ENCODE results near the gene FST. TPM values are rescaled to one million over a fixed set of nuclear protein-coding genes. Genes with fewer than 3 reads are reported as not detected.

FST gene, protein sequence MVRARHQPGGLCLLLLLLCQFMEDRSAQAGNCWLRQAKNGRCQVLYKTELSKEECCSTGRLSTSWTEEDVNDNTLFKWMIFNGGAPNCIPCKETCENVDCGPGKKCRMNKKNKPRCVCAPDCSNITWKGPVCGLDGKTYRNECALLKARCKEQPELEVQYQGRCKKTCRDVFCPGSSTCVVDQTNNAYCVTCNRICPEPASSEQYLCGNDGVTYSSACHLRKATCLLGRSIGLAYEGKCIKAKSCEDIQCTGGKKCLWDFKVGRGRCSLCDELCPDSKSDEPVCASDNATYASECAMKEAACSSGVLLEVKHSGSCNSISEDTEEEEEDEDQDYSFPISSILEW
- total RNA-seq, result not detected

GRCh38 chr5:53480416-53481158, at the start of gene FST:
Gene FST, plus strand, starts transcription at chr5:53480629. Its CDS starts 163 bp downstream, at chr5:53480792.
- H3K9me3 Mint-ChIP-seq (ENCODE audit: insufficient read depth), result no peaks in the 10 kb centered on the region
- peaks cover 34% of the 10 kb centered on the region for H3K4me1 Mint-ChIP-seq (ENCODE audit: low read depth)
- no peak within 1 kb of the TSS for H3K27ac Mint-ChIP-seq
- peak within 1 kb of the TSS; percentile 81 for H3K4me3 Mint-ChIP-seq
- peaks cover 59% of the 10 kb centered on the region for H3K27me3 Mint-ChIP-seq (ENCODE audit: low read depth)
- ChIA-PET POLR2A (interaction anchor here (0.9 kb wide), 1 partner anchor 830 kb away, joined by 3 read pairs; the partner anchor contains the start of gene ARL15), CTCF (no interaction called here)
- H3K36me3 Mint-ChIP-seq (ENCODE audit: low read depth), result no peaks in the 10 kb centered on the region
- ATAC-seq (no peak), DNase-seq (no peak)

- no peak overlapping the region for H3K27ac Mint-ChIP-seq
- peaks cover 9% of the 10 kb centered on the region for H3K27me3 Mint-ChIP-seq (ENCODE audit: low read depth)
- ATAC-seq (no peak), DNase-seq (no peak)
- CTCF ChIA-PET, result no interaction called here
- no peaks in the 10 kb centered on the region for H3K9me3 Mint-ChIP-seq (ENCODE audit: insufficient read depth)
- H3K4me3 Mint-ChIP-seq, result no peak overlapping the region
- POLR2A ChIA-PET, result no interaction called here
- H3K4me1 Mint-ChIP-seq (ENCODE audit: low read depth), result no peaks in the 10 kb centered on the region
- H3K36me3 Mint-ChIP-seq (ENCODE audit: low read depth), result no peaks in the 10 kb centered on the region
Observed at GRCh38 chr5:53431665-53432064, 48.8 kb upstream of the FST start.

- Mint-ChIP-seq H3K4me3 (no peak overlapping the region), H3K27me3 (ENCODE audit: low read depth) (peaks cover 9% of the 10 kb centered on the region), H3K27ac (no peak overlapping the region), H3K4me1 (ENCODE audit: low read depth) (no peaks in the 10 kb centered on the region), H3K9me3 (ENCODE audit: insufficient read depth) (no peaks in the 10 kb centered on the region), H3K36me3 (ENCODE audit: low read depth) (no peaks in the 10 kb centered on the region)
- POLR2A ChIA-PET, result no interaction called here
- ATAC-seq (no peak), DNase-seq (no peak)
- CTCF ChIA-PET, result no interaction called here
Observed at GRCh38 chr5:53433026-53433425, 47.4 kb upstream of the FST start.

DNA sequence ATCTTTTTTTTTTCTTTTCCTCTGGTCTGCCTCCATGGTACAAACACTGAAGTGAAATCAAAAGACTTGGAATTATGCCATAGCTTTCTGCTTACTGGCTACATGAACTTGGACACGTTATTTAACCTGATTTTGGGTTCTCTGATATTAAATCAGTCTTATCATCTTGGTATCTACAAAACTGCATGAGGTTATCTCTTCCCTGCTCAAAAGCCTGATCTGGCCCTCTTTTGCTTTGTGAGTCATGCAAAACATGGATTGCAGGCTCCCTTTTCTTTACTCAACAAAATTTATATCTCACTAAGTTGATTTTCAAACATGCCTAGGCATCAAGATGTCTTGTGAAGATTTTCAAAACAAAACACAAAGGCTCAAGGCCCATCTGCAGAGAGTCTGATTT, 45.9 kb upstream of the FST start:
- ChIA-PET POLR2A (no interaction called here), CTCF (no interaction called here)
- H3K4me3 Mint-ChIP-seq, result no peak overlapping the region
- ATAC-seq (no peak), DNase-seq (no peak)
- H3K9me3 Mint-ChIP-seq (ENCODE audit: insufficient read depth), result no peaks in the 10 kb centered on the region
- H3K27ac Mint-ChIP-seq, result no peak overlapping the region
- H3K36me3 Mint-ChIP-seq (ENCODE audit: low read depth), result no peaks in the 10 kb centered on the region
- H3K4me1 Mint-ChIP-seq (ENCODE audit: low read depth), result no peaks in the 10 kb centered on the region
- peaks cover 7% of the 10 kb centered on the region for H3K27me3 Mint-ChIP-seq (ENCODE audit: low read depth)

DNA sequence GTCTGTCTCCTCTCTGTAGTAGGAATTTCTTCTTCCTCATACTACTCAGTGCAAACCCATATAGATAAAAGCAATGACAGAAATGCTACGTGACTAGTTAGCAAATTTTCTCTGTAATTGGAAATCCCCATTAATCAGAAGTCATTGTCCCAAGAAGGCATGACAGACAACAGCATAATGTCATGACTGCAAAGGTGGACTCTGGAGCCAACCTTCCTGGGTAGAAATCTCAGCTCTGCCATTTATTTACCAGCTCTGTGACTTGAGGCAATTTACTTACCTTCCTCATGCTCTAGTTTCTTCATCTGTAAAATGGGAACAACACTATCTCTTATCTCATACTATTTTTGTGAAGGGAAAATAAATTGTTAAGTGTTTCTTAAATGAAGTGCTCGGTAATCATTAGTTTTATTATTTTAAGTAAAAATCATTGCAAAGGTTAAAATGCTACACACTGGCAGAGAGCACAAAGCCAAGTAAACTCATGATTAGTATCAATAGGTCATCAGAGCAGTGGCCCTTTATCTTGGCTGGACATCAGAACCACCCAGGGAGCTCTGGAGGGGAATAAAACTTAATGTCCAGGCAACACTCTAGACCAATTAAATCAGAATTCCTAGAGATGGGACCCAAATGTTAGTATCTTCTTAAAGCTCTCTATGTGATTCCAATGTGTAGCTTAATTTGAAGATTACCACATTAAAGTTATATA, 43.8 kb upstream of the FST start:
- no peaks in the 10 kb centered on the region for H3K9me3 Mint-ChIP-seq (ENCODE audit: insufficient read depth)
- H3K36me3 Mint-ChIP-seq (ENCODE audit: low read depth), result no peaks in the 10 kb centered on the region
- CTCF ChIA-PET, result interaction anchor here (1.1 kb wide), 1 partner anchor 798 kb away, joined by 3 read pairs; no protein-coding TSS in a partner anchor
- H3K4me1 Mint-ChIP-seq (ENCODE audit: low read depth), result no peaks in the 10 kb centered on the region
- POLR2A ChIA-PET, result no interaction called here
- no peak overlapping the region for H3K4me3 Mint-ChIP-seq
- no peaks in the 10 kb centered on the region for H3K27me3 Mint-ChIP-seq (ENCODE audit: low read depth)
- no peak overlapping the region for H3K27ac Mint-ChIP-seq
- no peak for DNase-seq
- ATAC-seq, result no peak

- no peak for DNase-seq
- CTCF ChIA-PET, result interaction anchor here (1.1 kb wide), 1 partner anchor 796 kb away, joined by 3 read pairs; no protein-coding TSS in a partner anchor
- Mint-ChIP-seq H3K27ac (no peak overlapping the region), H3K27me3 (ENCODE audit: low read depth) (no peaks in the 10 kb centered on the region), H3K9me3 (ENCODE audit: insufficient read depth) (no peaks in the 10 kb centered on the region), H3K36me3 (ENCODE audit: low read depth) (no peaks in the 10 kb centered on the region), H3K4me1 (ENCODE audit: low read depth) (no peaks in the 10 kb centered on the region), H3K4me3 (no peak overlapping the region)
- POLR2A ChIA-PET, result no interaction called here
- no peak for ATAC-seq
Observed at GRCh38 chr5:53438079-53438478, 42.4 kb upstream of the FST start.

DNA sequence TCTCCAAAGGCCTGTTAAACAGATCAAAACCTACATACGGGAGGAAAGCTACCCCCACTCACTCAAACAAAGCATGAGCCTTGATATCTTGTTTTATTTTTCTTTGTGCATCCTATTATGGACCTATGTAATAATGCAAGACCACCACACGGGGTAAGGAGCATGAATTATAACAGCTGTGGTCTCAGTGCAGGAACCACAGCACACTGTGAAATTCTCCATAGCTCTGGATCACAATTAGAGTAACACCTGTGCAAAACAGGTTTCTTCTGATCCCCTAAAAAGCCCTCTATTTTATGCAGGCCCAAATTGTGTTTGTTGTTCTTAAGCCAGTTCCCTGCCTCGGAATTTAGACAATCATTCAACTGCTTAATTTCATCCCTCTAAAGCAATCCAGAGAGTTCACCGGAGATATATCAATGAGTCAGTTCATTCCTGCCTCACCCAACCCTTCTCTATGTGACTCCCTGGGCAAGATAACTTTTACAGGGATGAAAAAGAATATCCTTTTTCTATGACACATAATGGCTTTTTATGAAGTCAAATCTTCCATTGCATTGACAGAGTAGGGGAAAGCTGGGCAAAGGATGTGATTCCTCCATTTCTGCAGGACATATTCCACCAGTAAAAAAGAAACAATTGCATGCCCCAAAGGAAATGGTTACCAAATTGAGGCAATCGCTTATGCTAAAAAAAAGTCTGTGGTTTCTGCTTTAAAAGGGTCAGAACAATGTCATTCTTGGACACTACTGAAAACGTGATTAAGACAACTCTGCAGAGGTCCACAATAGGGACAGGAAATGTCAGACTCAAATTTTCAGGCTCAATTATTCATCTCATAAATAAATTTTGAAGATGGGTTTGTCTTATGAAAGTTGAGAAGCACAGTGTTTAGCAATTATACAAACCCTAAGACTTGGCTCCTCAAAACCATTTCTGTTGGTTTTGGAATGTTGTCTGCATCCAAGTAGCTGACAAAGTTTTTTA, 41.6 kb upstream of the FST start:
- H3K36me3 Mint-ChIP-seq (ENCODE audit: low read depth), result no peaks in the 10 kb centered on the region
- POLR2A ChIA-PET, result no interaction called here

DNA sequence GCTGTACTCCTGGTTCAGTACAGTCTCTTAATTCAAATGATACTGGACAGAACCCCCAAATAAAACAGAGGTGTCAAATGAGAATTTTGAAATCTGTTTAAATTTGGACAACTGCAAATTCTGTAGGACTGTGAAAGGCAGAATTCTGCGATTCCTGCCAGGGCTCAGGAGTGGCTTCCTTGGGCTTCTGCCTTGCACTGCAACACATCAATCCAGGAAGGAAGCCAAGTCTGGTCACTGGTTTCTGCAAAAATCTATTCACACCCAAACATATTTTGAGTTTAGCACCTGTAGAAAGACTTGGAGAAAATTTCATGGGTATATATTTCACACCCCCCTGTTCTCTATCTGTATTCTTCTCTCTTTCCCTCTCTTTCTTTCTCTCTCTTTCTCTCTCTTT, 37.5 kb upstream of the FST start:
- no peak for DNase-seq
- ChIA-PET CTCF (no interaction called here), POLR2A (no interaction called here)
- H3K36me3 Mint-ChIP-seq (ENCODE audit: low read depth), result no peaks in the 10 kb centered on the region
- no peak for ATAC-seq
- no peaks in the 10 kb centered on the region for H3K9me3 Mint-ChIP-seq (ENCODE audit: insufficient read depth)
- peaks cover 3% of the 10 kb centered on the region for H3K27me3 Mint-ChIP-seq (ENCODE audit: low read depth)
- no peak overlapping the region for H3K4me3 Mint-ChIP-seq
- H3K4me1 Mint-ChIP-seq (ENCODE audit: low read depth), result no peaks in the 10 kb centered on the region
- H3K27ac Mint-ChIP-seq, result no peak overlapping the region

More for the DNA sequence above, 41.6 kb upstream of the FST start:
- H3K27me3 Mint-ChIP-seq (ENCODE audit: low read depth), result no peaks in the 10 kb centered on the region
- no peak for ATAC-seq
- no peaks in the 10 kb centered on the region for H3K4me1 Mint-ChIP-seq (ENCODE audit: low read depth)
- H3K27ac Mint-ChIP-seq, result no peak overlapping the region
- no peak overlapping the region for H3K4me3 Mint-ChIP-seq
- DNase-seq, result no peak
- no peaks in the 10 kb centered on the region for H3K9me3 Mint-ChIP-seq (ENCODE audit: insufficient read depth)
- CTCF ChIA-PET, result no interaction called here

GRCh38 chr5:53445569-53445968, 34.9 kb upstream of the FST start:
- H3K27me3 Mint-ChIP-seq (ENCODE audit: low read depth), result peaks cover 3% of the 10 kb centered on the region
- H3K36me3 Mint-ChIP-seq (ENCODE audit: low read depth), result no peaks in the 10 kb centered on the region
- POLR2A ChIA-PET, result no interaction called here
- no peak overlapping the region for H3K27ac Mint-ChIP-seq
- CTCF ChIA-PET, result no interaction called here
- no peak for DNase-seq
- no peaks in the 10 kb centered on the region for H3K4me1 Mint-ChIP-seq (ENCODE audit: low read depth)
- H3K4me3 Mint-ChIP-seq, result no peak overlapping the region
- H3K9me3 Mint-ChIP-seq (ENCODE audit: insufficient read depth), result no peaks in the 10 kb centered on the region
- ATAC-seq, result no peak

- no peaks in the 10 kb centered on the region for H3K9me3 Mint-ChIP-seq (ENCODE audit: insufficient read depth)
- CTCF ChIA-PET, result no interaction called here
- no peak overlapping the region for H3K4me3 Mint-ChIP-seq
- H3K4me1 Mint-ChIP-seq (ENCODE audit: low read depth), result no peaks in the 10 kb centered on the region
- DNase-seq, result no peak
- ATAC-seq, result no peak
- no peaks in the 10 kb centered on the region for H3K36me3 Mint-ChIP-seq (ENCODE audit: low read depth)
- peaks cover 3% of the 10 kb centered on the region for H3K27me3 Mint-ChIP-seq (ENCODE audit: low read depth)
- POLR2A ChIA-PET, result no interaction called here
- H3K27ac Mint-ChIP-seq, result no peak overlapping the region
Observed at GRCh38 chr5:53446908-53447307, 33.5 kb upstream of the FST start.

- H3K9me3 Mint-ChIP-seq (ENCODE audit: insufficient read depth), result no peaks in the 10 kb centered on the region
- H3K36me3 Mint-ChIP-seq (ENCODE audit: low read depth), result no peaks in the 10 kb centered on the region
- peaks cover 4% of the 10 kb centered on the region for H3K27me3 Mint-ChIP-seq (ENCODE audit: low read depth)
- ChIA-PET POLR2A (no interaction called here), CTCF (interaction anchor here (1.0 kb wide), 1 partner anchor 780 kb away, joined by 3 read pairs; no protein-coding TSS in a partner anchor)
- no peak for DNase-seq
- H3K4me1 Mint-ChIP-seq (ENCODE audit: low read depth), result no peaks in the 10 kb centered on the region
- H3K4me3 Mint-ChIP-seq, result no peak overlapping the region
- ATAC-seq, result no peak
- no peak overlapping the region for H3K27ac Mint-ChIP-seq
Observed at GRCh38 chr5:53448851-53449250, 31.6 kb upstream of the FST start.
